Prostate gland (tissue), 2 donors: ENCODE results near the gene SKAP1.

ENCODE experiments used
- CTCF ChIP-seq, 4 experiments: fragments of 200-600 bp in 2 of 4; fragments of 450-650 bp in 2 of 4; sonication (generic) in 2 of 4; IDR thresholded peaks; 1 replicate in 3 of 4; 2 replicates in 1 of 4; pipeline ENCODE4 v1.5.1; 2016 to 2019; ENCODE audit warnings: antibody characterized with exemption in 4 of 4, mild to moderate bottlenecking in 2 of 4, moderate library complexity in 2 of 4
- POLR2A ChIP-seq: fragments of 450-650 bp; IDR thresholded peaks from one replicate; pipeline ENCODE4 v1.6.1; 2016; ENCODE audit warnings: antibody characterized with exemption, mild to moderate bottlenecking
- POLR2AphosphoS5 ChIP-seq: sonication (generic); formaldehyde crosslinking; IDR thresholded peaks from one replicate; pipeline ENCODE4 v1.6.1; 2017; ENCODE audit warnings: antibody characterized with exemption

- no peak for TF ChIP-seq CTCF (IDR thresholded peaks at IDR 0.05)
- TF ChIP-seq POLR2A: no peak
- no peak for TF ChIP-seq POLR2AphosphoS5
These were observed 93.0 kb downstream of the SKAP1 start for GRCh38 chr17:48336986-48337385.
